Hematopoietic multipotent progenitor cell (in vitro differentiated cells): ENCODE results near the gene NINL. TPM values are rescaled to one million over a fixed set of nuclear protein-coding genes. Genes with fewer than 3 reads are reported as not detected.
"Not testable (repeated sequence)": the region's sequence is repeated elsewhere in the genome, so short reads cannot be mapped to it uniquely, and the experiment has no call there.

Experiments used
- DNase-seq, 3 donors: peaks; one replicate each; pipeline ENCODE4 v3.0.0-alpha.2; 2011 to 2015; ENCODE audit warnings: low read depth in 2 of 3, low spot score in 2 of 3
- total RNA-seq: library from RNA; depleted of rRNA; stranded (reverse); fragments of >200 nt; gene quantifications from one replicate; pipeline ENCODE4 v1.2.3, GENCODE V29; 2012

NINL gene
- total RNA-seq, 1 donor = under 0.01 TPM

GRCh38 chr20:25561771-25562170 lies 23.6 kb downstream of the NINL start:
- not testable (repeated sequence) for DNase-seq

GRCh38 chr20:25553819-25554296 lies 31.5 kb downstream of the NINL start:
- DNase-seq = no peak

- DNase-seq = no peak
Observed at GRCh38 chr20:25552977-25553376, 32.4 kb downstream of the NINL start.

GRCh38 chr20:25551413-25552215 lies 33.7 kb downstream of the NINL start:
- no peak for DNase-seq

- not testable (repeated sequence) for DNase-seq
Observed at GRCh38 chr20:25550645-25551337, 34.5 kb downstream of the NINL start.

GRCh38 chr20:25549843-25550477 lies 35.4 kb downstream of the NINL start:
- no peak for DNase-seq

- DNase-seq = no peak
Observed at GRCh38 chr20:25549172-25549773, 36.1 kb downstream of the NINL start.

GRCh38 chr20:25548613-25549086 lies 36.7 kb downstream of the NINL start:
- DNase-seq = no peak

GRCh38 chr20:25547999-25548398 lies 37.3 kb downstream of the NINL start:
- DNase-seq = no peak

- no peak for DNase-seq
Observed at GRCh38 chr20:25547063-25547462, 38.3 kb downstream of the NINL start.

GRCh38 chr20:25546048-25546447 lies 39.3 kb downstream of the NINL start:
- no peak for DNase-seq

- DNase-seq = no peak
Observed at GRCh38 chr20:25545171-25545570, 40.2 kb downstream of the NINL start.

- no peak for DNase-seq
Observed at GRCh38 chr20:25544734-25545133, 40.6 kb downstream of the NINL start.

GRCh38 chr20:25544311-25544710 lies 41.0 kb downstream of the NINL start:
- no peak for DNase-seq

GRCh38 chr20:25543068-25543467 lies 42.3 kb downstream of the NINL start:
- no peak for DNase-seq

GRCh38 chr20:25541676-25542075 lies 43.7 kb downstream of the NINL start:
- DNase-seq = no peak

GRCh38 chr20:25539742-25540672 lies 45.3 kb downstream of the NINL start:
- no peak for DNase-seq

GRCh38 chr20:25538838-25539665 lies 46.3 kb downstream of the NINL start:
- DNase-seq = no peak

GRCh38 chr20:25537890-25538289 lies 47.4 kb downstream of the NINL start:
- no peak for DNase-seq
